Stimulated activated CD4-positive, alpha-beta T cell treated with anti-CD3 and anti-CD28 coated beads, Interleukin-15, amount 100 ng/mL, for 48 hours (primary cell): ENCODE results near the gene CREB3L1.
A peak's percentile ranks its signal among the peaks of the same experiment; 100 is the strongest.

Source experiments
- DNase-seq, 2 donors: peaks; one replicate each; pipeline ENCODE4 v3.0.0-alpha.2; 2020; ENCODE audit warnings: low read depth in 2 of 2

CREB3L1 gene, protein sequence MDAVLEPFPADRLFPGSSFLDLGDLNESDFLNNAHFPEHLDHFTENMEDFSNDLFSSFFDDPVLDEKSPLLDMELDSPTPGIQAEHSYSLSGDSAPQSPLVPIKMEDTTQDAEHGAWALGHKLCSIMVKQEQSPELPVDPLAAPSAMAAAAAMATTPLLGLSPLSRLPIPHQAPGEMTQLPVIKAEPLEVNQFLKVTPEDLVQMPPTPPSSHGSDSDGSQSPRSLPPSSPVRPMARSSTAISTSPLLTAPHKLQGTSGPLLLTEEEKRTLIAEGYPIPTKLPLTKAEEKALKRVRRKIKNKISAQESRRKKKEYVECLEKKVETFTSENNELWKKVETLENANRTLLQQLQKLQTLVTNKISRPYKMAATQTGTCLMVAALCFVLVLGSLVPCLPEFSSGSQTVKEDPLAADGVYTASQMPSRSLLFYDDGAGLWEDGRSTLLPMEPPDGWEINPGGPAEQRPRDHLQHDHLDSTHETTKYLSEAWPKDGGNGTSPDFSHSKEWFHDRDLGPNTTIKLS

DNA sequence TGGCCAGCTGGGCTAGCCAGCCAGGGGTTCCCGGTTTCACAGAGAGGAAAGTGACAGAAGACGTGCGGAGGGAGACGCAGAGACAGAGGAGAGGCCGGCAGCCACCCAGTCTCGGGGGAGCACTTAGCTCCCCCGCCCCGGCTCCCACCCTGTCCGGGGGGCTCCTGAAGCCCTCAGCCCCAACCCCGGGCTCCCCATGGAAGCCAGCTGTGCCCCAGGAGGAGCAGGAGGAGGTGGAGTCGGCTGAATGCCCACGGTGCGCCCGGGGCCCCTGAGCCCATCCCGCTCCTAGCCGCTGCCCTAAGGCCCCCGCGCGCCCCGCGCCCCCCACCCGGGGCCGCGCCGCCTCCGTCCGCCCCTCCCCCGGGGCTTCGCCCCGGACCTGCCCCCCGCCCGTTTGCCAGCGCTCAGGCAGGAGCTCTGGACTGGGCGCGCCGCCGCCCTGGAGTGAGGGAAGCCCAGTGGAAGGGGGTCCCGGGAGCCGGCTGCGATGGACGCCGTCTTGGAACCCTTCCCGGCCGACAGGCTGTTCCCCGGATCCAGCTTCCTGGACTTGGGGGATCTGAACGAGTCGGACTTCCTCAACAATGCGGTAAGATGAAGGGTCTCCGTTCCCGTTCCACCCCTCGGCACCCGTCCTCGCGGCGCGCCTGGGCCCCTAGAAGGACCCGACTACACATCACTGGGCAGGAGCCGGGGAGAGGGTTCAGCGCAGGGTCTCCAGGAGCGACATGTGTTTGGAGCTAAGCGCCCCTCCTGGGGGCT lies at the start of gene CREB3L1:
Gene CREB3L1 (plus strand): TSS at position 41 of the 765 bp plus-strand sequence. CDS start 450 bp downstream, at position 491.
- DNase-seq, result no peak

DNA sequence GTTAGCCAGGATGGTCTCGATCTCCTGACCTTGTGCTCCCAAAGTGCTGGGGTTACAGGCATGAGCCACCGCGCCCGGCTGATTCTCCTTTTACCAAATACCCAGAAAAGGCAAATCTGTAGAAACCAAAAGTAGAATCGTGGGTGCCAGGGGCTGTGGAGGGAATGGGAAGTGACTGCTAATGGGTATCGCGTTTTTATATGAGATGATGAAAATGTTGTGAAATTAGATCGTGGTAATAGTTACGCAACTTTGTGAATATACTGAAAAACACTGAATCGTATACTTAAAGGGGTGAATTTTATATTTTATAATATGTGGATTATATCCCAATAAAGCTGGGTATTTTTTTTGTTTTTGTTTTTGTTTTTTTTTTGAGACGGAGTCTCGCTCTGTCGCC lies 48.2 kb upstream of the CREB3L1 start:
- DNase-seq, result no peak

DNA sequence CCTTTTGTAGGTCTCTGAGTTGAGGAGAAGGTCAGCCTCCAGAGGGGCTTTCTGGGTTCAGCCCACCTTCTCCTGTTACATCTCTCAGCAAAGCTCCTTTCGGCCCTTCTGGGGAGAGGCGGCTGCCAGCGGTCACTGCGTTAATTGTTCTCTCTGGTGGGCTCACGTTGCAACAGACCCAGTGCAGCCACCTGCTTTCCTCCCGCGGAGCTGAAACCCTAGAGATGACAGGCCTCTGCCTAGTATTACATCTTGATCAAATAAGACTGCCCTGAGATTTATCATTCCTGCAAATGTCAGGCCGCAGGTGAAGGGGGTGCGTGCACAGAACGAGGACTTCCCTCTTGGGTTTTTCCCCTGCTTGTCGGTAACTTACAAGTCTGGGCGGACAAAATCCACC lies 43.2 kb upstream of the CREB3L1 start:
- DNase-seq, result no peak

DNA sequence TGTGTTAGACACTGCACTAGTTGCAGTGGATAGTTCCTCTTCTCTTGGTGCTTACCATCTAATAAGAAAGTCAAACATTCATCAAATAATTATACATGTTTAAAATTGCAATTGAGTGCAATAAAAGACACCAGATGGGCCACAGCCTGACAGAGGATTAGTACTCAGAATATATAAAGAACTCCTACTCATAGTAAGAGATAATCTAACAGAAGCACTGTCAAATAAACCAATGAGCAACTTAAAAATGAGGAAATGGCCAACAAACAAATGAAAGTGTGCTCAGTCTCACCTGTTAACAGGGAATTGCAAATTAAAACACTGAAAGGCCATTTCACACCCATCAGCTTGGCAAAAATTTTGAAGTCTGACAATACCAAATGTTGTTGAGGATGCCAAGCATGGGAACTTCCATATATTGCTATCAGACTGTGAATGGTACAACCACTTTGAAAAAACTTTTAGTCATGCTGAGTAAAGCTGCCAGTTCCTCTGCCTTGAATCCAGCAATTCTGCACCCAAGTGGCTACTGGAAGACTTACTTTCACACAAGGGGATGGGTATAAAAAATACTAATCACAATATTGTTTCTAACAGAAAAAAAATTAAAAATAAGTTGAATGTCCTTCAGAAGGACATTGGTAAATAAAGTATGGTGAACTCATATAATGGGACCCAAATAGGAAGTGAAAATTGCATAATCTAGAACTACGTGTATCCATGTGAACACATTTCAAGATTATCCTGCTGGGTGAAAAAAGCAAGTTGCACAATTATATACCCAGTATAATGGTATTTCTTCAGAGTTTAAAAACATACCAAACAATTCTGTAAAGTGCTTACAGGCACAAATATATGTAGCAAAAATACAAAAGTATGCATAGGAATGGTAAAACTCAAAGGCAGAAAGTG lies 41.4 kb upstream of the CREB3L1 start:
- DNase-seq, result no peak

DNA sequence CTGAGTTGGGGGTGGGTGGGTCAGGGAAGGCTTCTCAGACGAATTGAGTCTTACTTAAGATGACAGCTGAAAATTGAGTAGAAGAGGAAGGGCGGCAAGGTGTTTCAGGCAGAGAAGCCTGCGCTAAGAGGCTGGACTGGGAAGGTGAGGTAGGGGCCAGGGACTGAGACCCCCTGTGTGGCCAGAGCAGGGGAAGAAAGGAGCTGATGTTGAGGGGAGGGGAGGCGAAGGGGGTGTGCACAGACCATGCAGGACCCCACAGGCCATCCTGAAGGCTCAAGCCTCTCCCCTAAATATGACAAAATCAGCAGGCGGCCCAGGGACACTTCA lies 40.6 kb upstream of the CREB3L1 start:
- DNase-seq, result no peak

DNA sequence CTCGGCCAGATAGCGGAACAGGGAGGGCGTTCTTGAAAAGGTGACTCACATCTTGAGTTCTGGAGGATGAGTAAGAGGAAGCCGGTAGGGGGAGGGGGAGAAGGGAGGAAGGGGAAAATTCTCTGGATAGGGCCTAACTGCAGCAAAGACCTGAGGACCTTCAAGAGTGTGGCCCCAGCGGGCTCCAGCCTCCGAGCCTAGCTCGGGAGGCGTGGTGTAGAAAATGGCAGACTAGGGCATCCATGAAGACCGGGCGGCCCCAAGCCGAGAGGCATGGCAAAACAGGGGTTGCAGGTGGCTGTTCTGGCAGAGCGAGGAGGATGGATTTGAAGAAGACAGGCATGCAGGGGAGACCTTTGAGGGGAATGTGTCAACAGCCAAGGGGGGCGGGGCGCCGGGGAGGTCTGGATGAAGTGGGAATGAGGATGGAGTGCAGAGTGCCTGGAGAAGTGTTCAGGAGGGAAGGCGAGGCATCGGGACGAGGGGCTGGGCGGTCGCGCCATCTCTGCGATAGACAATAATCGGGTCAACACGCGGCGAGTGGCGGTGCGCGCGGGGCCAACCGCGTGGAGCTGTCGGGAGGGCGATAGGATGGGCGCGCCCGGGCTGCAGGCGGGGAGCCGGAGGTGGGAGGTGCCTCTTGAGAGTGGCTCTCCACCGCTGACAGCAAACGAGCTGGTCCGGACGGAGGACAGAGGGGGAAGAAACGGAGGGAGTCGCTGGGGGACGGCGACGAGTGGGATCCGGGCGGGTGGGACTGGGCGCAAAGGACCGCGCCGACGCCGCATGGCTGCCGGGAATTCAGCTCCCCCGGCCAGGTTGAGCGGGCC lies 40.0 kb upstream of the CREB3L1 start:
- DNase-seq, result peak; percentile 39 to 40

DNA sequence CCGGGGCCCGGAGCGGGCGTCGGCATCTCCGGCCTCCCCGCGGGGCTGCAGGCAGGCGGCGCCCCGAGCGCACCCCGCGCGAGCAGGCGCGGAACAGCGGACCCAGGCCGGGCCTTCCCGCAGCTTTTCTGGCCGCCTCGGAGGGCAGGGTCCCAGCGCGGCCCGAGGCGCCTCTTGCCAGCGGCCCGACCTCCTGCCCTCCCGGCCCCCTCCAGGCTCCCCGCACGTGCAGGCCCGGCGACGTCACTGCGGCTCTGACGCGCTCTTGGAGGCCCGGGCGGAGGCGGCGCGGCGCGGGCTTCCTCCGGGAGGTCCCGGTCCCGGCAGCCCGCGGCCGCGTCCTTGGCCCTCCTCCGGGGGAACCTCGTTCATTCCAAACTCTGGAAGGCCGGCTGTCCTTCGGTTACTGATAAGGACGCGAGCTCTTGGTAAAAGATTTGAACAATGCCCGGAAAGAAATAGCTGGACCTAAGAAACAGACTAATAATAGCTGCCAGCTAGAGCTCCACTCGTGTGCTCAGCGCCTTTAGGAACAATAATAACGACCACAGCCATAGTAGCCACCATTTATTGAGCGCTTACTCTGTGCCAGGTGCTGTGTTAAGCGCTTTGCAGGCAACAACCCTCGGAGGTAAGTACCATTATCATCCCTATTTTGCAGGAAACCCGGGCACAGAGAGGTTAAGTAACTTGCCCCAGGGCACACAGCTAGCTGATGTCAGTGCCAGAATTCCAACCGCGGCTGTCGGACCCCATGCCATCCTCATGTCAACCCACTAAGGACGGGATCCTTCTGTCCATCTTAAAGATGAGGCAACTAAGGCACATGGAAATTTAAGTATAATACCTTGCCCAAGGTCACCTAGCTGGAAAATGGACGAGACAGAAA lies 39.1 kb upstream of the CREB3L1 start:
- DNase-seq, result peak; percentile 41 to 61

DNA sequence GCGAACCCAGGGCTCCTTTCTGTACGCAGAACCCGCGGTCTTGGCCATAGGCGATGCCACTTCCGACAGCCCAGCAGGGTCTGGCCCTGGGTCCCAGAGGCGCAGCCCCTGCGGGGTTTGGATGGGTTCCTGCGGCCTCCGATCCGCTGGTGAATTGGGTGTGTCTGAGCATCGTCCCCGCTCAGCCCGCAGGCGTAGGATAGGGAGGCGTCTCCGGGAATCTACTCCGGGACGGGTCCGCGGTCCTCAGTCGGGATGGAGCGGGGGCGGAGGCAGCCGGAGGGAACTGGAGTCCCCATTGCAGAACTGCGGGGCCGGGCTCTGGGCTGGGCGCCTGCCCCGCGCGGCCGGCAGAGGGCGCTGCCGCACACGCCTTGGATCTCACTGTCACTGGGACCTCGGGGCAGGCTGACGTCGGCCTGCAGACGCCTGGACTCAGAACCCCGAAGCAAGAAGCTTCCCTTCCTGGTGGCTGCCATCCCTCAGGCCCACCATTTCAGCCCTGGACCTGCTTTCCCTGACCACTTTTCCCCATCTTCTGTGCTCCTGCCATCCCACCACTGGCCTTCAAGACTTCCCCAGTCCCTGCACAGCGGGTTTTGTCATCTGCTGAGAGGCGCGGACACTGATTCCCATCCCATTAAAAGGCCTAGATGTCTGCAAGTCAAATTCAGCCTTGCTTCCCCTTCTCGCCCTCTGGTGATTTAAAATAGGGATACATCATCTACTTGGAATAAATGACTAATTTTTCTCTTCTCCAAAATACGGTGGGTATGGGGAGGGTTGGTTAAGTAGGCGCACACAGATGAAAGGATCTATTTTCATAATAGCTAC lies 38.3 kb upstream of the CREB3L1 start:
- DNase-seq, result peak; percentile 59 to 73

DNA sequence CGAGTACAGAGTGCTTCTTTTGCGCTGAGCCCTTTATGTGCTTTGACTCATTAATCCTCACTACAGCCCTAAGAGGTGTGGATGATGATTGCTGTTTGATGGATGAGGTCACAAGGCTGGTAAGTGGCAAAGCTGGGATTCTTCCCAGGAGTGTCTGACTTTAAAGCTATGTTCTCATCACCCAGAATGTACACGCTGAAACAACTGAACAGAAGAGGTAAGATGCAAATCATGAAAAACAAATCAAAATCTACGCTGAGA lies 37.7 kb upstream of the CREB3L1 start:
- no peak for DNase-seq

DNA sequence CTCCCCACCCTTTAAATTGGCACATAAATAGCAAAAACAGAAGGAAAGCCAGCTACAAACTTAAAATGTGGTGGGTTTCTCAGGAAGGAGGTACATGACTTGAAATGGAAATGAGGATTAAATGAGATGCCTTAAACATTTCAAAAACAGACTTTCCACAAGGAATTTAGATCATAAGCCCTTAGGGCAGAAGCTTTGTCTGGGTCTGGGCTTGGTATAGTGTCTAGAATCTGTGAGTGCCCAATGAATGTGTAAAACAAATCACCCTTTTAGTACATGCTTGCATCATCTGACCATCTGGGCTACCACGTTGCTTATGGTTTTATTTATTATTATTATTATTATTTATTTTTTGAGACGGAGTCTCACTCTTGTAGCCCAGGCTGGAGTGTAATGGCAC lies 37.1 kb upstream of the CREB3L1 start:
- no peak for DNase-seq

DNA sequence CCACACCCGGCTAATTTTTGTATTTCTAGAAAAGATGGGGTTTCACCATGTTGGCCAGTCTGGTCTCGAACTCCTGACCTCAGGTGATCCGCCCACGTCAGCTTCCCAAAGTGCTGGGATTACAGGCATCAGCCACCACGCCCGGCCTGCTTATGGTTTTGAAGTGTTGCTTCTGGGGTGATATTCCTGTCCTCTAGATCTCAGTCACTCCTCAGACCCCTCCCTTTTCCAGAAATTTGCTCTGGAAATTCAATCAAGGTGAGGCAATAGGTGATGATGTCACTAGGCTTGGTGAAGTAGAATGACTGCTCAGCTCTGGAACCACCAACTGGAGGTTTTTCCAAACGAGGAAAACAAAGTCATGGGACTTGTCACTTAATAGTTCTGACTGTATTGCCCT lies 36.6 kb upstream of the CREB3L1 start:
- DNase-seq, result no peak

DNA sequence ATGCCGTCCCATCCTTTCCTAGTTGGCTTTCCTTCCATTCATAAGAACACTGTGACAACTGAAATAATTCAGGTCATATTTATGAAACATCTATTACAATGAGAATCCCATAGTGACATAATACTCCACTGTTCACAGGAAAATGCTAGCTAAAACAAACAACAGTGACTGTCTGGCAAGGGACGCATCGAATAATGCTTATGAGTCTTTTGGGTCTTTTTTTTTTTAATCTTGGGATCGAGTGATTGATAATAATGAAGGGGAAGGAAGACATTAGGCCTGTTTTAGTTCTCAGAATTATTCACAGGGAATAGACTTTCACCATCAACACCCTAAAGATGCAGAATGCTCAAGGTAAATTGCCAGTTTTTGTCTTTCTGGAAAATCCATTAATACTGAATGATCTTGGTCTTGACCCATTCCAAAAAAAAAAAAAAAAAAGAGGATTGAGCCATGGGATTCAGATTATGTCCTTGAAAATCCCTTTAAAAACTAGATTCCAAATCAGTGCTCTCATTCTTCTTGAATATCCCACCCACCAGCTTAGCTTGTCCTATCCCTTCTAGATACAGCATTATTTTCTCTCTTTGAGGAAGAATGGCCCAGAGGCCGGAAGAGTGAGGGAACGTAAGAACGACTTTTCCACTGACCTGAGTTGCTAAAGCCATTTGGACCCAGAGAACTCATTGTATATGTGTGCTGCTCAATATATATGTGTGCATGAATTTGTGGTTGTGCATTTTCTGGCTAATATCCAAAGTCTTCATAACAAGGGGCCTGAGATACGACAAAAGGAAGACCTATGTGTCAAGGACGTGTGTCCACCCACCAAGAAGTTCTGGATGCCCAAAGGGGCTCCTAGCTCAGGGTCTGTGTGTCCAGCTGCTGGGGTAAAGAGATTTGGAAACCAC lies 35.2 kb upstream of the CREB3L1 start:
- DNase-seq, result no peak

DNA sequence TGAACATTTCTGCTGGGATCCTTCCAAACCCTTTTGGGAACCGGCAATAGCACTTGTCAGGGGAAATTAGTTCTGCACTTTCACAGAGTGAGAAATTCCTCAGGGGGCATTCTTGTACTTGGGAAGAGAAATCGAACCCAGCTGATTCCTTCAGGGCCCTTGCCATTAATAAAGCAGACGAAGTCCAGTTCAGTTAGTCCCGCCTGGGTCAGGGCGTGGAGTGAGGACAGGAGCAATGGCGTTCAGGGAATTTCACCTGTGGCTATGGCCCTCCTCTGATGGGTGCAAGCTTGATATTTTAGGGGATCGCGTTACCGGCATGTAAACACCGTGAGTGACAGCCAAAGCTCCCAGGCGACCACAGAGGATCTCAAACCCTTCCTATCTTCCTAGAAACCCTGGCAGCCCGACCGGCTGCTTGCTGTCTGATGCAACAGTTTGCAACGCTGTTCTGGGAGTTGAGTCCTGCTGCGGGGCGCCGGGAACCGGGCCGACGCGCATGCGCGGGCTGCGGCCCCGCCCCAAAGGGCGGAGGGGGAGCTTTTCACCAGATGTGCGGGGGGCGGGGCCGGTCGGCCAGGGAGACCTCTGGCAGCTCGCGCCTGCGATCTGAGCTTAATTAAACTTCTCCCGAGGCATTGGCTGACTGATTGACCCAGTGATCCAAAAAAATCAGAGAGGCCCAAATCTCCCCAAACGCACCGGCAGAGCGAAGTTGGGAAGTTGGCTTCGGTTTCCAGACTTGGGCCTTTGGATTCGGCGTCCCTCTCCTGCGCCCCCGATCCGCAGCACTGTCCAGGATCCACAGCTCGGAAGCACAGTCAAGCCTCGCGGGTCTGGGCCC lies 34.3 kb upstream of the CREB3L1 start:
- DNase-seq, result peak; percentile 84 to 88

DNA sequence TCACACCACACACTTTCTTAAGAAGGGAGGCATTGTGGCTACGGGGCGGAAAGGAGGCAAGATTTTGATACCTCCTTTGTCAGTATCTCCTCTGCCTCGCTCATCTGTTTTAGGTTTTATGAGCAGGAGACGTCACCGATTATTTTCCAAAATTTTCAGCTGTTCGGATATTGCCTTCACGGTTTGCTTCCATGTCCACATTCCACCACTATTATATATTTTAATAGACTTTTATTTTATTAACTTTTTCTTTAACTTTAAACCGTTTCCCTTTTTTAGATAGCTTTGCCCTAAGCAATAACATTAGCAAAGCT lies 33.7 kb upstream of the CREB3L1 start:
- no peak for DNase-seq

DNA sequence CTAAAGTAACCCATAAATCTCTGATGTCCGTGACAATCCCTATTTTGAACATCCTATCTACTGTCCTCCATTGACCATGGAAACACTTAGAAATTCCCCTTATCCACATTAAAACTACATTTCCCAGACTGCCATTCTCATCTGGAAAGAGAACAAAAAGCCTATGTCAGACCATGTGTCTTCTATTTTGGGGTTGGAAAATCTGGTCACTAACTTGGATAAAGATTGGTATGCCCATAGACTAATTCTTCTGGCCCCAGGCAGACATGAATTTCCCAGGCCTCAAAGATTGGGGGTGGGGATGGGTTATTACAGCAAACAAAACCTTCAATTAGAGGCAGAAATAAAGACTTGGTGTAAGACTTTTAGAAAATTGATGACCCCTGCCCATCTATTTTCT lies 30.9 kb upstream of the CREB3L1 start:
- DNase-seq, result no peak

DNA sequence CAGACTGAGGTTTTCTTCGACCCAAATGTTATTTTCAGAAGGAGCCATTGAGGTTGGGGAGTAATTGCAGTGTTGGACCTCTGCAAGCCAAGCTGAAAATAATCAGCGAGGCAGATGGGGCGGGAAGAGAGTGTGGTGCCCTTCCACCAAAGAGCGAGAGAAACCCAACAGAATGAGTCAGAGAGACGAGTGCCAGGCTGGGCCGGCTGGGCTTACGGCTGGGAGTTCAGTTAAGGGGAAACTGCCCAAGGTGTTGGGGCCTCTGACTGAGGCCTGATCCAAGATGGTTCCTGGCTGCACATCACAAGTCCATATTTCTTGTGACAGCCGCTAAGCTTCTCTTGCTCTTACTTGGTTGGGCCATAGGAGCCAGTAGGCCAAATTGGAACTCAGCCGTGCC lies 30.4 kb upstream of the CREB3L1 start:
- no peak for DNase-seq

DNA sequence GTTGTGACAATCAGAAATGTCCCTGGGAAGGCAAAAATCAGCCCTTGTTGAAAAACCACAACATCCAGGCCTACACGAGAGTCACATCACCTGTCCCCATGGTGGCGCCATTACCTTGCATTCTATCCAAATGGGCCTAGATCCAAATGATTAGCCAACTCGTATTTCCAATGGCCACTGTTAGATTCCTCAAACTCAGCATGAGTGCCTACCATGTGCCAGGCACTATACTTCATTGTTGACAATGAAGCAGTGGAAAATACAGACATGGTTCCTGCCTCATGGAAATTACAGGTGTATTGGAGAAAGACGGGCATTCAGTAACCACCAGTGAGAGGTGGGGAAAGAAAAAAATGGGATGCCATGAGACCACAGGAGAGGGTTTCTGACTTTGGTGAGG lies 29.8 kb upstream of the CREB3L1 start:
- DNase-seq, result no peak
